IPS-NIHi7 (cell line): ENCODE data around the gene ATG2A.
"Not testable (repeated sequence)": the region's sequence is repeated elsewhere in the genome, so short reads cannot be mapped to it uniquely, and the experiment has no call there.

Experiments
- DNase-seq: peaks from one replicate; pipeline ENCODE4 v3.0.0; 2012; ENCODE audit warnings: mixed read lengths; ENCODE audit errors: extremely low spot score

ATG2A gene

DNA sequence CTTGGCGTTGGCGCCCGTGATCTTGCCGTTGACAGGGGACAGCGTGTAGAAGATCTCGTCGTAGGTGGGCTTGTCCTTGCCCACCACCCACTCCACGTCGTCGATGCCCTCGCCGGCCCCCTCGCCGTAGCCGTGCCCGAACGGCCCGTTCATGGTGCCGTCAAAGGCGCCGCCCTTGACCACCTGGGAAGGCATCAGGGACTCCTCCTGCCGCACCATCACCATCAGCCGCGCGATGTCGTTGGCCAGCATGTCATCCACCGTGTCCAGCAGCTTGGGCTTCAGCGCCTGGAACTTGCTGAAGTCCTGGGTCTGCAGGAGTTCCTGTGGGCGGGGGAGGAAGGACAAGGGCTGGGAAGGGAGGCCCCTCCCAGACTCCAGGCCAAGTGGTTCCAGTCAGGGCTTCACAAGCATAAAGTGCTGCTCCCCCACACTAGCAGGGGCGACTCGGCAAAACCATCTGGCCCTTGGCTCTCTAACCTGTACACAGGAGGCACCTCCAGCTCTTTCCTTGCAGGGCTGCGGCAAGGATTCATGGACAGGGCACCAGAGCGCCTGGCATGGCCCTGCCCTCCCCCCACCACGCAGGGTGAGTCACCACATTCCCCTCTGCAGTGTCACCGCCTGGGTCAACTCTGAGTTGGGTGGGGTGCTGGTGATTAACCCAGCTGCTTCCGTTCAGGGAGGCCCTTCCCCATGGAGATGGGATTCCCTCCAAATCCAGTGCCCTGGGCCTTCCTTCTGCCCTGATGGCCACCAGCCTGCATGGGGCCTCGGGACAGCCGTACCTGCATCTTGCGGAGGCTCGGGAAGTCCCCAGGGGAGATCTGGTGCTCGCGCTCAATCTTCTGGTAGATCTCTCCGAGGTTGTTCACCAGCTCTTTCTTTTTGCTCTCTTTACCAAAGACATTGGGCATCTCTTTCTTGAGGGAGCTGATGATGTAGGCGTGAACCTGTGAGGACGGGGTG lies 62.2 kb downstream of the ATG2A start:
- DNase-seq: peak; percentile 58

DNA sequence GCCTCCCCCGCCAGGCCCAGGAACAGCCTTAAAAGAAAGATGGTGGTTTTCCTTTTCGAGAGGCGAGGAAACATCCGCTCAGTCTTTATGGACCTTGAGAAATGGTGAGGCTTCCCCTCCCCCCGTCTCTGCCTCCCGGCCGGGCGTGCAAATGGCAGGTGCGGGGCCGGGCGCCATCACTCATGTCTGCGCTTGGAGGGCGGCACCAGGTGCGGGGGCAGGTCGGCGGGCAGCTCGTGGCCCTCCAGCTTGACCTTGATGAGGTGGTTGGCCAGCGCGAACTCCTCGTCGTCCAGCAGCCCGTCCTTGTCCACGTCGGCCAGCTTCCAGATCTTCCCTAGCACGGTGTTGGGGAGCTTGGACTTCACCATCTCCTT lies 62.9 kb downstream of the ATG2A start:
- DNase-seq: no peak

DNA sequence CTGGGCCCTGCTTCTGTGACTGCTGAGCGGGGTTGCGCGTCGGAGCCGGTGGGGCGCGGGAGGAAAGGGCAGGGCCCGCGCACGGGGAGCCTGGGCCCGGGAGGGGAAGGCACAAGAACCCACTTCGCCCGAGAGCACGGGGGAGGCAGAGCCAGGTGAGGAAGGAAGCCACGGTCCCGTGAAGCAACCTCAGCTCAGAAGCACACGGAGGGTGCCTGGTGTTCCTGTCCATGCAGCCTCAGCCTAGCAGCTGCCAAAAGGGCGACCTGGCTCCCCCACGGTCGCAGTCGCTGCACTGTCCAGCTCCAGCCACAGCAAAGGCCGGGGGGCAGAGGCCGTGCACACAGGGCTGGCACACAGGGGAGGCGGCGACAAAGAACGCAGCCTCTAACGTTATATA lies 63.3 kb downstream of the ATG2A start:
- DNase-seq: no peak

DNA sequence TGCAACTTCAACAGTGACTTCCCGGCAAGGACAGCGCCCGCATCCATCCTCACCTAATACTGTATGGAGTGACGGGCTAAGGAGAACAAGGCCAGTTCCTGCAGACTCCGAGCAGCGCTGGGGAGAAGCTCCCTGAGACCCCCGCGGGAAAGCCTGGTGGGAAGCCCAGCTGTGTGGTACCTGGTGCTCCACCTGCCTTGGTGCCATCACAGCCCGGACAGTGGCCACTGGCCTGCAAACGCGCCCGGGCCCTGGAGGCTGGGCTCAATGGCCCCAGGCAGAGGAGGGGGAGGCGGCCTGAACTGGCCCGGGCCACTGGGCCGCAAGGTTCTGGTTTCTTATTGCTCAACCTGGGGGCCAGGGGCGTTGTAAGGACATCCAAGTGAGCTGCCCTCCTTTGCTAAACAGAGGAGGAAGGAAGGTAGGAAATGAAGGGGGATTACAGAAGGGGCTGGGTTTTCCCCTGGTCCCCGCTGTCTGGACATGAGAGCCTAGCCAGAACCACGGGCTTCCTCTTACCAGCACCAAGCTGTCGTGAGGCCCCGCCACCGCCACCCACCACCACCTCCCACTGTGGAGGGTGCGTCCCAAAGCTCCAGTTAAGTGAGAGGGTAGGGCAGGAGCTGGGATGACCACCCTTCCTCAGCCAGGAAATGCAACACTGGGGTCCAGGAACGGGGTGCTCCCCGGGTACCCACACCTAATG lies 64.1 kb downstream of the ATG2A start:
- no peak for DNase-seq

DNA sequence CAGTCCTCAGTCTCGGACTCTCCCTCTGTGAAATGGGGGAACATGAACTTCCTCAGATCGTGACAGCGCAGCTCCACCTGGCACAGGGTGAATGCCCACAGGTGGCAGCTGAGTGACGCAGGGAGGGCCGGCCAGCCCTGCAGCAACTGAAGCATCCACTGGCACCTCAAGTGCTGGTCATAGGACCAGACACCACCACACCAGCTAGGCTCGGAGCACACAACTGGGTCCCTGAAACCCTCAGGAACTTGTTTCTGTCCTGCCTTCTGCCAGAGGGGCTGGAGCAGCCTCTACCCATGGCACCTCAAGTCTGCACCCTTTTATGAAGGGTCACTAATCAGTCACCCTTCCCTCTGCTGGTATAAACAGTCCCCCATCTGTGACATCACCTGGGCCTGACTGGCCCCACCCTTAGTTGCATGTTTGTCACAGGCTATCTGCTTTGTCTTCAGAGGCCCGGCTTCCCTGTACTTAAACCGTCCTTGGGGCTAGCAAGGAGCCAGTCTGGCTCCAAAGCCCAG lies 65.1 kb downstream of the ATG2A start:
- no peak for DNase-seq

DNA sequence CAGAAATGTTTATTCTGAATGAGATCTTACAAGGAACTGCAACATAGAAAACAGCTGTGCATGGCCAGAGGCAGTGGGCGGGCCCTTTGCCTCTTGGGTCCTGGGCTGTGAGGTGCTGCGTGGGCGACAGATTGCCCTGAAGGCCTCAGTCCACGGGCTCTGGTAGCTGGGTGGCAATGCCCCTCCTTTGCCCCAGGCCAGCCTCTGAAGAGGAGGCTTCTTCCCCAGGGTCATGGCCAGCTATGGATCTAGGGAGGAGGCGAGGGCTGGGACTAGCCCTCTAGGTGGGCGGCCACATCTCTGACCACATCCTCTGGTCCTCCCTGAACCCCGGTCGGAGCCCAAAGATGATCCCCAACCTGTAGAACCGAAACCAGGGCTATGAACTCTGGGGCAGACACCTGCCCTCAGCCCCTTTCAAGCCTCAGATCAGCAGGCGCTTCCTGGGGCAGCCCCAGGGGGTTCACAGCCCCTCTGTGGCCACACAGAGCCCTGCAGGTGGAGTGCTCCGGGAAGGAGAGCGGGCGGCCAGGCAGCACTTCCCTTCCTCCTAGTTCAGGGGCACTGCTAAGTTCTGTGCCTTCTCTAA lies 65.9 kb downstream of the ATG2A start:
- DNase-seq: peak; percentile 56

DNA sequence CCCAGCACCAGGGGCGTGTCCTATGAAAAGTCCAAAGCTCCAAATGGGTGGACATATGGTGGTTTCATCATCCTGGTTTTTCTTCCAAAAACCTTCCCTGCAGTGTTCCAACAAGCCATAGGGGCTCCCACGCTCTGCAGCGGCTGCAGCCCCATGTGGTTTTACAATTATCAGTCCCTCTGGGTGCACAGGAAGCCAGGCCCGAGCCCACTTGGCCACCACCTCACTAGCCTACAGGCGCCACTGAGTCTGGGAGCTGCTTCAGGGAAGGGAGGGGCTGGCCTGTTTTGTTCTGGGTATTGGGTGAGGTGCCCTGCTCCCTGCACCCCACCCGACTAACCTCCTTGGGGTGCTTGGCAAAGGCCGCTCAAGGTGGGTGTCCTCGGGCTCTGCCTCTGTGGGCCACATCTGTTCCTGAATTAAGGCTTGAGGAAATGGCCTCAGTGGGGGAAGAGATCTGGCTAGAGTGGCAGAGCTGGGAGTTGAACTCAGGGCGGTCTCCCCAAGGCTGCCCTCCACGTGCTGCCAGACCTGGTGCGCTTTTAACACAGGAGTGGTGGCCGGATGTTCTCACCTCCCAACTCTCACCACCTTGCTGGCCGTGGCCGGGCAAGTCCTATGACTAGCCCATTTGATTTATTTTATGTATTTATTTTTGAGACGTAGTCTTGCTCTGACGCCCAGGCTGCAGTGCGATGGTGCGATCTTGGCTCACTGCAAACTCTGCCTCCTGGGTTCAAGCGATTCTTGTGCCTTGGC lies 67.2 kb downstream of the ATG2A start:
- no peak for DNase-seq

DNA sequence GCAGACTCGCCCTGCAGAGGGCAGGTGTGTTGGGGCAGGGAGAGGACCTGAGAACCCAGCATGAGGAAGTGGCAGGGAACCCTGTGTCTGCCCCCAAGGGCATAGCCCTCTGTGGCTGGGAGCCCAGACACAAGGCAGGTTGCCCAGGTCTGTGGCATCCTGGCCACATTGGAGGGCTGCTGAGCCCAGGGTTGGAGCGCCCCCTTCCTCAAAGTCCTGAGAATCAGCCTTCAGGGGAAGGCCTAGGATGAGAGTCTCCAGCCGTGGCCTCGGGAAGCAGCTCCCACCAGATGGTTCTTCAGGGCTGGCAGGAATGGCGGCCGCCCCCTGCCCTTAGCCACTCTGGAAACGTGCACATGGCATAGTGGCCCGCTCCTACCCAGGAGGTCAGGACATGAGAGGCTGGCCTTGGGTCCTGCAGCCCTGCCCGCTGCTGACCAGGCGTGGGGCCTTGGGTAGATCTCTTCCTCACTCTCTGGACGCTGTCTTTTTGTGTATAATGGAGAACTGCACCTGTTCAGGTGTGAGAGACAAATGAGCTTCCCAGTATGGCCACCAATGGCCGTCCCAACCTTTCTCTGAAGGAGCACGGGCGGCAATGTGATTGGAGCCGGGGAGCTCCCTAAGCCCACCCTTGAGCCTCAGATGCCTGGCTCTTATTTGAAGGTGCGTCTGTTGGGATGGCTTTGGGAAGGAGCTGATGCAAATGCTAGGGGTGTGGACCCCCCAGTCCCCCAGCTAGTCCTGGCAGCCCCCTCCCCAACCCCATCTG lies 68.0 kb downstream of the ATG2A start:
- peak; percentile 73 for DNase-seq

DNA sequence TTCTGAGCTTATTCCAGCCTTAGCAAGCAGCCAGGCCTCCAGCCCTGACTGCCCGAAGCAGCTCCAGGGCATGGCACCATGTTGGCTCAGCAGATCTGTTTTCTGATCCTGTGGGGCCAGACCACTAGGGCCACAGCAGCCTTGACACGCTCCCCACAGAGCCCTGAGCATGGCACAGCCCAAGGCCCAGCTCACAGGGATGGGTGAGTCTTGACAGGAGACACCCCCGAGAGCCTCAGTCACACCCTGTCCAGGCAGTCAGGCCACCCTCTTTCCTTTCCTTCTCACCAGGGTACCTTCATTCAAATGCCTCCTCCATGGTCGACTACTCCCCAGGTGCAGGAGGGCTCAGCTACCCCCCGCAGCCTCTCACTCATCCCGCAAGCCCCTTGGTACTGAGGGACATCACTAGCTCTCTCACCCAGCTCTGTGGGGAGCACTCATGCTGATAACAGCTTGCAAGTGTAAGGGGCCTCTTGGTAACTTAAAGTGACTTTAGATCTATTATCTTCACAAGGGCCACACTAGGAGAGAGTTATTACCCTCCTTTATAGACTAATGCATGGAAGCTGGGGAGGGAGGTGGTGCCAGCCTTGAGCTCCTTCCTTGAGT lies 68.7 kb downstream of the ATG2A start:
- DNase-seq: no peak

DNA sequence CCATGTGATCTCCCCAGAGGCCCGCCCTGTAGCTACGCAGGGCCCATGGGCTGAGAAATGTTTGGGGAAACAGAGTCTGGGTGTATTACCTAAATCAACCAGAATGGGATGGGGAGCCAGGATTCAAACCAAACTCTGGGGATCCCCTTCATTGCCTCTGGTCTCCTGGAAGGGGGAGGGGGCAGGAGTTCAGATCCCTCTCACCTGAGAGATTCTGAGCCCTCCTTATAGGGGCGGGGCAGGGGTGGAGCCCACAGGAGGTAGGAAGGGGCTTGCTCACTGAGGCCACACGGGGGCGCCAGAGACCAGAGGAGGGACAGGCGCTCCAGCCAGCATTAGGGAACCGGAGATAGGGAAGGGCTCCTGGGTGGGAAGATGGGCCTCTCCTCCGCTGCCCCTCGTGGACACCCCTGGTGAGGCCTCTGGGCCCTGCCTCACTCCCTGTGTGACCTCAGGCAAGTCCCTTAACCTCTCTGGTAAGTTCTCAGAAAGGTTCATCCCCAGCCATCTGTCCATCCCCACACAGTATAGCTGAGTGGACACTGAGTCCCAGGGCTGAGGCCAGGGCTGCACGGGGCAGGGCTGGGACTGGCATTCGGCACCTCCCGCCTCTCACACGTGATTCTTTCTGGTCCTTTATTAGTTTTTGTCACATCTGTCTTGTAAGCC lies 69.9 kb downstream of the ATG2A start:
- peak; percentile 92 for DNase-seq

DNA sequence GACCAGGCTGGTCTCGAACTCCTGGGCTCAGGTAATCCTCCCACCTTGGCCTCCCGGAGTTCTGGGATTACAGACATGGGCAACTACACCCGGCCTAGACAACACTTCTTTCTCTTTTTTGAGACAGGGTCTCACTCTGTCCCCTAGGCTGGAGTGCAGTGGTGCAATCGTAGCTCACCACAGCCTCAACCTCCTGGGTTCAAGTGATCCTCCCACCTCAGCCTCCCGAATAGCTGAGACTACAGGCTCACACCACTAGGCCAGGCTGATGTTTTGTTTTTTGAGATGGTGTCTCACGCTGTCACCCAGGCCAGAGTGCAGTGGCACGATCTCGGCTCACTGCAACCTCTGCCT lies 71.3 kb downstream of the ATG2A start:
- DNase-seq: not testable (repeated sequence)

DNA sequence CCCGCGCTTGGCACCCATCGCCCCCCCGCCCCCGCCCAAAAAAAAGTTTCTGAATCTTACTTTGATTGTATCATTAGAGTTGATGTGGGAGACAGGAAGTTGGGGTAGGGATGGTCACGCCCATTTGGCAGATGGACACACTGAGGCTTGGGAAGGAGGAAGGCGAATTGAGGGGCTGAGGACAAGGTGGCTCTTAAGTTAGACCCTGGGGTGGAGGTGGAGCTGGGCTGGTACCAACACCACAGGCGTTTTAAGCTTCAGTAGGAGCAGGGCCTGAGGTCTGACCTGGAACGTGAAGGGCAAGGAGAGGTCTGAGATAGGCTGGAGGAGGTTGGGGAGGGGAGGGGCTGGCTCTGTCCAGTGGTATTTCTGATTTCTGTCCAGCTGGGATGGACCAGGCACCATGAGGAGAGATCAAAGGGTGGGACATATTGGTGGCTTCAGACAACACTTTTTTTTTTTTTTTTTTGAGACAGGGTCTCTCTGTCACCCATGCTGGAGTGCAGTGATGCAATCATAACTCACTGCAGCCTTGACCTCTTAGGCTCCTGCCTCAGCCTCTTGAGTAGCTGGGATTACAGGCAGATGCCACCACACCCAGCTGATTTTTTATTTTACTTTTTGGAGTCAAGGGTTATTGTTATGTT lies 71.8 kb downstream of the ATG2A start:
- DNase-seq: no peak
